Effector CD8-positive, alpha-beta T cell (primary cell): ENCODE data around the gene UTS2B.

ENCODE experiments used
- DNase-seq: peaks from one replicate; lab custom pipeline; 2025; lab: John Stamatoyannopoulos, UW

Gene UTS2B

DNA sequence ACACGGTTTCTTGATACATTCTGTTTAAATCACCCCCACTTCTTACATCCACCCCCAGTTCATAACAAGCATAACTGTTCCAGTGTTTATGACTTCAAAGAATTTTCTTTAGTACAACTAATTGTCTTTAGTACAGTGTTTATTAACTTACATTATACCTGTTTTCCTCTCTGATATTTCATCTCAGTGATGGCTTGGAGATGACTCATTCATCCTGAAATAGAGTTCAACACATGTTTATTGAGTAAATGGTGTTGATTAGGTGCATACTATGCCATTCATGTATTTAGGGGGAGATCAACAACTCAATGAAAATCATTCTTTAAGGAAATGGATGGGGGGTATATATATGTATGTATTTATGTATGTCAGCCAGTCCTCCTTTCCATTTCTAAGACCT is 21.7 kb upstream of the UTS2B start:
- no peak for DNase-seq

DNA sequence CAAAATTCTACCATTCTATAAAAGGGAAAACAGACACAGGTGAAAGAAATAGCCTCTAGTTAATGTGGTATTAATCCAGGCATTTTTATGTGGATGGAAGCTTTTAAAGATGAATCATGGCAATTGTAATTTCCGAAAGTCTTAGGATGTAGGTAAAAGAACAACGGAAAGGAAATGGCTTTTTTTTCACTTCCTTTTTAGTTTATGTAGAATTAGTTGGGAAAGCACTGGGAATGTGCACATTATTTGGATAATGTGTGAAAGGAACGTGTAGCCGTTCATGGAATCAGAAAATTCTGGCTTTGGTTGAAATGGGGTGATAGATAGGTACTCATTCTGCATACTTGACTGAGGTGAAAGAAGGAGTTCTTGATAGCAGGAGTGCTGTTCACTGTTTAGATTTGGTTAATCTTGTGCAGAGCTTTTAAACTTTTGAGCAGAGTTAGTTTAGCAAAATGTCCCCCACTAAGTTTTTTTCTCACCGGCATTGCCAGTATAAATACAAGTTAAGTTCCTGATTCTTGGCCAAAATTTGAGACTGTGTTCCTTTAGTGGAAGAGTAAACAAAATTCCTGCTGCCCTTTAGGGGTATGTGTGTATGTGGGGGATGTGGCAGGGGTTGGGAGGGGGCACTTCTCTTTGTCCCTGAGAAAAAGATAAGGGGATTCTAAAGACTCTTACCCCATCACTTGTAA is 20.2 kb upstream of the UTS2B start:
- no peak for DNase-seq

DNA sequence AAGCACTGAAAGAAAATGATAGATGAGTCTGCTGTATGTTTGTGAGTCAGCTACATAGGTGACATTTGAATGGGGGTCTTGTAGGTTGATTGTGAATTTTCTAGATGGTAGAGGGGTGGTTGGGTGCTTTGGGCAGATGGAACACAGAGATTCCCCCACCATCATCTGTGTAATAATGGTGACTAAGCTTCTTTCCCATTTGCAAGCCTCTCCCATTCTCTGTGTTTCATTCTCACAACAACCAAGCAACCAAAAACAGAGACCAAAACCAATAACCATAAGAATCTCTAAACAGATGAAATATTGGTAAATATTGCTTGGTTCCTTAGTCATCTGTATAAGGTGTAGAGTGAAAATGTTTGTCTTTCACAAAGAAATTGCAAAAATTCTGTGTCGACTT is 17.8 kb upstream of the UTS2B start:
- DNase-seq = no peak

DNA sequence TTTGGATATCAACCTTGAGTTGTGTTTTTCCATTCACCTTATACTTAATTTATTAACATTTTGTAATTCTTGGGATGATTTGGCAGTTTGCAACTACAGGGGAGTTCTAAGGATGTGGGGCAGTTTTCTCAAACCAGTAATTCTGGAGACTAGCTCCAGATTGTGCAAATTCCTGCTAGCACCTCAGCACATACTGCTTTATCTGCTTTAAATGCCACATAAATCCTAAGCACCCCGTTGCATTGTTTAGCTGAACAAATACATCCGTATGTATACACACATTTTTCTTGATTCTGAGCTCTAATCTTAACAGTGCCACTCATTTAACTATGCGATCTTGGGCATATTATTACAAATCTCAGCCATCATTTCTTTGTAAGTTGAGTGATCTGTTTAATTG is 16.9 kb upstream of the UTS2B start:
- no peak for DNase-seq

DNA sequence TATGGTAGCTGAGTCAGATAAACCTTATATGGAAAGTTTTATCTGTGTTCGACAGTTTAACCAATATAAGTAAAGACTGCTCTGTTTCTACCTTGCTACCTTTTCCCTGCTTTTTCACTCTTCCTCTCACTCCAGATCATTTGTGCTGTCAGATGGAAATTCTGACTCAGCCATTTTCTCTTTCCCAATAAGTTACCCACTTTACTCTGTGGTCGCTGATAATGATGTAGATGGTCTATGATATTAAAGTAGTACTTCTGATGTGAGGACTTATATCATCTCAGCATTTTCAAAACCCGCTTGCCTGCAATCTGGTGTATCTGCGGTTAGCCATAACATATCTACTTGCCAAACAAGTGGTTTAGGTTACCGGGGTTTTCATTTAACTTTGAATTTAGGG is 15.0 kb upstream of the UTS2B start:
- no peak for DNase-seq

DNA sequence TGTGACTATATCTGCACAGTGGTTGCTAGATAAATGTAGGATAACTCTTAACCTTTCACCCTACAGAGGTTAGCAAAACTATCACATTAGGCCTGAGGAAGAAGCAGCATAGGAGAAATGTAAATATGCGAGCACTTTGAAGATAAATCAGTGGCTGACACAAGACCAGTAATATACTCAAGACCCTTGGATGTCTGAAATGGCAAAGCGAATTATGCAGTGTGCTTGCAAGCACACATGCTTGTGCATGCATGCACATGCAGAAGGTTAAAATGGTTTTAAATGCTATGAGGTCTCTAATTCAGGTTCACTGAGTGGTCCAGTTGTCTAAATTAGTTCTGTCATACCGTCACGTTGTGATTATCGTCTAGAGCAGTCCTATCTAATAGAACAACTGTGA is 13.6 kb upstream of the UTS2B start:
- DNase-seq = no peak

DNA sequence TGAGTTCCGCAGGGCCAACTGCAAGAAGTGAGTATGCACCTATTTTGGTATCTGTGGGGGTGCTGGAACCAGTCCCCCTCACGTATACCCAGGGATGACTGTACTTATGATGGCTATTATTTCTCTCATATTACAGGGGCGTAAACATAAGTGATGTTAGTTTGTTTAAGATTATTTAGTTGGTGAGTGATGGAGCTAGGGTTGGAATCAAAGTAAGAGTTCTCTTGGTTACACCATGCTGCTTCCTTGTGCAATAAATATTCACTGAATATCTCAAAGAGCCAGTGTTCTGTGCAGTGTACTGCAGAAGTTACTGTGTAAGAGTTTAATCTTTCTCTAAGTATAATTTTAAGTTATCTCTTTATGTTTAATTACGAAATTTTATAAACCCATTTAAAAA is 12.8 kb upstream of the UTS2B start:
- no peak for DNase-seq

DNA sequence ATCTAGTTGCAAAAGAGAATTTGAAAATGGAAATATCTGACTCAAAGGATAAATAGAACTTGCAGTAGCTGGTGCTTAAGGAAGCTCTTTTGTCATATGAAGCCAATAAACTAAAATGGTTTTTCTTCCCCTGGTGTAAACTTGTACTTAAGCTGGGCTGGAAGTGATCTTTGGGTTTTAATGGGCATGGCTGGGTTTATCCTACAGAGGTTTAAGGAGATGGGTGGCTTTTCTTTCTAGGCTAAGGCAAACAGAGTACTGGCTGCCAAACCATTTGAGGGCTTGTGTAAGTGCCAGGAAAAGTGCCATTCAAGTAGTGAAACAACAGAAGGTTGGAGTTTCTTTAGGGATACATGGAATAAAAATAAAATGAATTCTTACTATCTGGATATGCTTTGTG is 12.1 kb upstream of the UTS2B start:
- no peak for DNase-seq

DNA sequence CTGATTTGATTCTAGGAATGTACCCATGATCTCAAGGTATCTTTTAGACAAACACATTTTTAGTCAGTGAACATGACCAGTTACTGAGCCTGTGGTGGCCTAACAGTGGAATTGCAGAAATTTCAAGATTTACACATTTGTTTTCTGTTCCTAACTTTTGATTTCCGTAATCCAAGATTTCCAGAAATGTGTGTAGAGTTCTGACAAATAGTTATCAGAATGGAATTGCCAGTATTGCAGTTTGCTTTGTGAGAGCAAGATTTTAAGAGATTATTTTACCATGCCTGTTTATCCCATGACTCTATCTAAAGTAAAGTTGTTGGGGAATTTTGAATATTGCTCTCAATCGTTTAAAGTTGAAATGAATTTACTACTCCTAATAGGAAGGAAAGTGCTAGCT is 11.7 kb upstream of the UTS2B start:
- DNase-seq = no peak

DNA sequence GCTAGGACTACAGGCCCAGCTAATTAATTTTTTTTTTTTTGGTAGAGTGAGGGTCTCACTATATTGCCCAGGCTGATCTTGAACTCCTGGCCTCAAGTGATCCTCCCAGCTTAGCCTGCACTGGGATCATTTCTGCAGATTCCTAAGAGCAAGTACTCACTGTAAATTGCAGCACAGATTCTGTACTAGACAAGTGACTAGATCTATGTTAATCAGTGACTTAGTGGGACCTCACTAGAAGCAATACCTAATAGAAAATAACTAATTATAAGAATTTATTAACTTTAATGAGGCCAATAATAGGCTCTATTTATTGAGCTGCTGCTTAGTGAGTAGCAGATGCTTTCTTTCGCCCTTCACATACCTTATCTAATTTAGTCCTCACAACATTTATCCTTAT is 10.6 kb upstream of the UTS2B start:
- DNase-seq = no peak

DNA sequence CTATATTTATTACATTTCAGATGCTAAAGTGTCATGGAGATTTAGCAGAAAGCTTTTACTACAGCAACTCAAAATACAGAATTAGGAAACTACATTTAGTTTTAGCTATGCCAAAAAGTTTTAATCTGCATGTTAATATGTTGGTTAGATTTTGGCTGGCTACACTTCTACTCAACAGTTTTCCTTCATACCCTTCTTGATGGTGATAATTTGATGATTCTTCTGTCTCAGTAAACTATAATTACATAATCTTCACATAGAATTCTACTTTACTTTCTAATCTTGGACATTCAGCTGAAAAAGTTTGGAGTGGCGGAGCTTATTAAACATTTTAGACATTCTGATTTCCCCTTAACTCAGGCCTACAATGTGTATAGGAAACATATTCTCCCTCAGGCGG is 10.0 kb upstream of the UTS2B start:
- DNase-seq = no peak

DNA sequence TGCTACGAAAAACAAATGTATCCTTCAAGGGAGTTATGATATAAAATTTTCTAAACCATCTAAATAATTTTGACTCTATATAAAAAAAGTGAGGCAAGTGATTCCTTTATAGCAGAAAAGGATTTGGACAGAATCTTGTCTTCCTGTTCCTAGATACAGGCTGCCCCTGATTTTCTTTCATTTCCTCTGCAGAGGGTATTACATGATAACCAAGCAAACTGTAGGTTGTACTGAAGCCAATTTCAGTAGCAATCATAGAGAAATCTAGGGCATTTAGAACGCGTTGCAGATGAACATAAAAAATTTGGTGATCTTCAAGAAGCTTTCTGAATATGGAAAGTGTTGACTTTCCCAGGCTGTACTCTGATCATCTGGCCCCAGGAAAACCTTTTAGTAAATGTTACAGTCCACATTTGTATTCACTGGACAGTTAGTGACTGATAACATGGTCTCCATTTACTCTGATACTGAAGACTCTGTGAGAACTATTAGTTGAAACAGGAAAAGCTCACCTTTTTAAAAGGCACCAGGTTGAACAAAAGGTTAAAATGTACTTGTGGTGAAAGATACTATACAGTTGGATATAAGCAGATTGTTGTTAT is 9.1 kb upstream of the UTS2B start:
- DNase-seq = no peak

DNA sequence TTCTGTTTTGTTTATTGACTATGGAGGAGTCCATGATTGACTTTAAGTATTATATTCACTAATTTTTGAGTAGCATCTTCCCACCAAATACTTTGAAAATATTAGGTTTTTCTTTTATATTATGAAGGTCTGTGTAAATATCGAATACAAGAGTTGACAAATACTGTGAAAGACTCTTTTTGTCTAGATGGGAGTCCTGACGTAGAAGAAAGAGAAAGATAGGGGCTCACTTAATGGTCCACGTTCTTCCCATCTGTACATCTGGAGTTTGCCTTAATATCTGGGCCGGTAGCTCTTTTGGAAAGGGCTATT is 7.8 kb upstream of the UTS2B start:
- DNase-seq = no peak

DNA sequence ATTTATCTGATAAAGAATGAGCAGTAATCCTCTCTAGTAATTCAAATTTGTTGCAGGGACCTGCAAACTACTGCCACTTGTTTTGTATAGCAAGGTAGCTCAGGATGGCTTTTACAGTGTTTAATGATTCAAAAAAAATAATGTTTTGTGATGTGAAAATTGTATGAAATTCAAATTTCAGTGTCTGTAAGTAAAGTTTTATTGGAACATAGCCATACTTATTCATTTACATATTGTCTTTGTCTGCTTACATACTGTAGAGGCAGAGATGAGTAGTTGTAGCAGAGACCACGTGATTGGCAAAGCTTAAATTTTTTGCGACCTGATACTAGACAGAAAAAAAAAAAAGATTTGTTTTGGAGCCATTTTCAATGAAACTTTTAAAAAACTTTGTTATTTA is 6.5 kb upstream of the UTS2B start:
- DNase-seq = no peak

DNA sequence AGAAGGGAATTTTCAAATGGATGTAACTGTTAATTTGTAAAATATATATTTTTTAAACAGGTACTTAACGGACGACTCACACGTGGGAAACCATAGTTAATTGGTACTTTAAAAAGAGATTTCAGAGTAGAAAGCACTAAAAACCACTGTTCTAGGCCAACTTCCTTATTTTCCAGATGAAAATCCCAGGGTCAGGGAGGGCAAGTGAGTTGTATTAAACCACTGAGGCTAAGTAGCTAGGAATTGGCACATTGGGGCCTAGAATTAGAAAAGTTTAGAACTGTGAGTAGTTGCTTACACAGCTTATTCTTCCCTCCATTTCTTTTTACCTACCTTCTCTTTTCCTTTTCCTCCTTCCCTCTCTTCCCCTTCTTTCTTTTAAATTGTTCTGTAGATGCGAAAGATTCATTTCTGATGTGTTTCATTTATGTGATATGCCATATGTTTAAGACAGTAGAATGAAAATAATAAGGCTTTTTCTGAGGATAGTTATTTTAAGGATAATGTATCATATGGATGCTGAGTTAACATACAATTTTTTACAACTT is 4.1 kb upstream of the UTS2B start:
- DNase-seq = no peak

DNA sequence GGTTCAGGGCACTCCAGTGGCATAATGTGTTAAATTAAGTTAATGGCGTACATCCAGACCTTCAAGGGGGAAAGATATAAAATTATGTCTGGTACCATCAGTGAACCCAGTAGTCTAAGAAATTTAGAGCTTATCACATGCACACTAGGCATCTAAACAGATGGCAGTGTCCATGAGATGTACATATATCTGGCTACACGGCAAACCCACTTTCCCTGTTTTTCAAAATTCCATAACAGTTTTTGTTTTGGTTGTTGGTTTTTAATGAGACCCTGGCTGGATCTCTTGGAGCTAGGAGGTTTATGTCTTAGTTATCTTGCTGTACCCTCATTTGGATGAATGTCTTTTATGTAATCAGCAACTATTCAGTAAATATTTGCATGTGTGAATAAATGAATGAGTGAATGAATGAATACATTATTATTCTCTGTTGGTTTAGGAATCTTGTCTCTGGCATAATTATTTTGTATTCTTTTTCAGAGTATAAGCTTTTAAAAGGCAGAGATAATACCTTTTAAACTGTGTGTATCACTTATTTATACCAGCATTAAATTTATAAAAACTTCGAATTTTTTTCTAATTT is 3.1 kb upstream of the UTS2B start:
- no peak for DNase-seq

DNA sequence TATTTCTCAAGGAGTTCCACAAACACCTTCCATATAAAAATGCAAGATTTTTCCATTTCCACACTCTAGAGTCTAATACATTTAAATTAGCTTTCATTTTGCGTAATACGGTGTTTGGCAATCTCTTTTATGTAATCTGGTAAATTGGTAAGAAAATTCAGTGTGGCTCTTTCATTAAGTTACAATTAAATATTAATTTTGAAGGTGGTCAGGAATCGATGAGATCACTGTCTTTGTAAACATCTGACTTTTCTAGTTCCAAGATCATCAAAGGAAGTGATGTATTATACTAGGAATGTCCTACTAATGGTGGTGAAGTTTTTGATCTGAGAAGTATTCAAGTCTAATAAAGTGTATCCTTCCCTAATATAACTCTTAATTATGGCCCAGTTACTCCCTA is 1.1 kb upstream of the UTS2B start:
- DNase-seq = no peak

DNA sequence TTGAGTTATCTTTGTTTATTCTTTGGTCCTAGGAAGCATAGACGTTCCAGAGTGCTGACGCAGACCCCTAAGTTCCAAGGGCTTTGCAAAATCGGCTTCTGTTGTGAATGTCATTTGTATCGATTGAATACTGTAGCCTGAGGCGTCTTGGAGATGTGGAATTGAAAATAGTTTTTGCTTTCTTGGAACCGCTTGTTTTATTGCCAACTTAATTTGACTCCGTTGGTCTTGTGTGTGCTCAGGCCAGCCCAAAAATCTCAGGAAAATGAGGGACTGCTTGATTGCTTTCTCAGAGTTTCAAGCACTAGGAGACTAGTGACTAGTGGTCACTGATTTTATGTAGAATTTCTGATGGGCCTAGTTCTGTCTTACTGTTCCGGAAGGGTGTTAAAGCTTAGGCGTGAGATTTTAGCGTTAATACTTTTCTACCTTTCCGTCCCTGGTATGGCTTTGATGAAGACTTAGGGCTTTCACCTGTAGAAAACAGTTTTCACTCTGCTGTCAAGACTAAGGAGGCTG is 263 bp upstream of the UTS2B start:
- DNase-seq = no peak

DNA sequence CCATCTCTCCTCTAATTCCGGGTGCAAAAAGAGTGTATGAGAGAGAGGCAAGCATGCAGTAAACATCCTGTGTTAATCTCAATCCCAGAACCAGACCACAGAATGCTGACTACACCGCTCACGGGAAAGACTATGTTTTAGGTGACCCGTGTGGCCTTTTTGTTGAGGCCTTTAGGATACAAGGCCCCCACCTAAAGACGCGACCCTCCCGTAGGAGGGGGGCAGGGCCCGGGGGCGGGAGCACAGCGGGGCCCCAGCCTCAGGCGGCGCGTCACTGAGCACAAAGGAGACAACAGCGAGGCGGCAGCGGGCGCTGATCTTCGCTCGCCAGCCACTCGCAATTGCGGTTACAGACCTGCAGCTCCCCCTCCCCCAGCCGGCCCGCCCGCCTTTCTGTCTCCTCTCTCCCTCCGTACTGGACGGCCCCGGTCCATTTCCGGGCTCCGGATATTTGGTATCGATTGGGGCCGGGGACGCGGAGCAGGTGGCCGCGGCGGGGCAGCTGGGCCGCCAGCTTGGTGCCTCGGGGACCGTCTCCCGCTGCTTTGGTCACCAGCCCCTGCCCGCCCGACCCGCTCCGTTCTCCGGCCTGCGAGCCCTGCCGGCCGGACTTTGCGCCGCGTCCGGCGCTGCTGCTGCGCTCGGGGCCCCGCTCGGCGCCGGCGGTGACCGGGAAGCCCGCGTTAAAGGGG is 1.2 kb downstream of the UTS2B start, which contains the start of gene CCDC50:
Gene CCDC50 (plus strand): TSS at position 433 of the 692 bp plus-strand sequence. CDS start 281 bp downstream, outside the sequence.
- no peak for DNase-seq

DNA sequence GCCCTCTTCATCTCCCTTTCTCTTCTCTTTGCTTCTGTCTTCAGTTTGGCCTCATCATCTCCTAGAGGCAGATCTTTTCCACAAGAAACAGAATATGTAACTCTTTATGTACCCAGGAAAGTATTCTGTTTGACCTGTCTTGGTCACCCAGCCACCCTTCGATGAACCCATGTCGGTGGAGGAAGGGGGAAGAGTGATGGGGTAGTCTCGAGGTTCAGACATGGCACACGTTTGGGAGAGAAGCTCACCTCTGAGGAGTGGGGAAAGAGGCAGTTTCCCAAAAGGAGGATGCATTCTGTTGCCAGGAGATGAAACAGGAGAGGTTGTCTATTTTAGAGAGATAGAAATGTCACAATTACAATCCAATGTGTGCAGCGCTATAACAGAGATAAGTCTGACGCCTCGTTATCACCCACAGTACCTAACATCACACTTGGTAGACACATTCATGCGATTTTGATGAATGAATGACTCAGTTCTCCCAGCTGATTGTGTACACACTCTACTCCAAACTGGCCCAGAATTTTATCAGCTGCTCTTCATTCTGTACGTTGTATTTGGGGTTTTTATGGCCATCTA is 1.9 kb downstream of the UTS2B start:
- no peak for DNase-seq

DNA sequence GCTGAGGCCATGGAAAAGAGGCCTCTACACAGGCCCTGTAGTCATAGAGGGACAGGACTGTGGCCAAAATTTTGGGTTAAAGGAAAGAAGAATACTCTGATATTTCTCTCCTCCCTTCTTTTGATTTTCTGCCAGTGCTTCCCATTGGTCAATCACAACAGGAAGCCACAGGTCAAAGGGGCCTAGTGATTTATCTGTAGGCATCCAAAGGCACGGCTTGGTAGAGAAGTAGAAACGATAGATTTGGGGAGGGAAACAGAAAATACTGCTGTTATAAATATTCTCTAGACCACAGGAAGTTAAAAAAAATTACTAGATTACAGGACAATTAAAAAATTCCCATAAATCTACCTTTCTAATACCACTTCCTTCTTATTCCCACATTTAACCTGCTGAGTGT is 2.8 kb downstream of the UTS2B start:
- DNase-seq = no peak

DNA sequence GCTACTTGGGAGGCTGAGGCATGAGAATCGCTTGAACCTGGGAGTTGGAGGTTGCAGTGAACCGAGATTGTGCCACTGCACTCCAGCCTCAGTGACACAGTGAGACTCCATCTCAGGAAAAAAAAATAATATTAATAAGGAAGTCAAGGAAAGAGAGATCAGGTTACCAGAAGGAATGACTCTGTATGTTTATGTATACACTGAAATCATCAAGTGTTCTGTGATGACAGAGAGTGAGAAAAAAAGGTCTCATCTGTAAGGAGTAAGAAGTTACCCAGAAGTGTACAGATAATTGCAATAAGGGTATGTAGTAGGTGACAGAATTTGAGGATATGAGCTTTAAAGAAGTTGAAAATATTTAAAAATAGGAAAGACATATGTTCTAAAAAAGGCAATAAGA is 5.4 kb downstream of the UTS2B start:
- DNase-seq = no peak
